LNCAP (cell line): Measurements from ENCODE around the gene HSPA12B.

ENCODE experiments used
- CTCF ChIP-seq: fragments of 450-650 bp; IDR thresholded peaks from 2 replicates; pipeline ENCODE4 v1.5.1; 2017; ENCODE audit warnings: mild to moderate bottlenecking

Gene HSPA12B, protein sequence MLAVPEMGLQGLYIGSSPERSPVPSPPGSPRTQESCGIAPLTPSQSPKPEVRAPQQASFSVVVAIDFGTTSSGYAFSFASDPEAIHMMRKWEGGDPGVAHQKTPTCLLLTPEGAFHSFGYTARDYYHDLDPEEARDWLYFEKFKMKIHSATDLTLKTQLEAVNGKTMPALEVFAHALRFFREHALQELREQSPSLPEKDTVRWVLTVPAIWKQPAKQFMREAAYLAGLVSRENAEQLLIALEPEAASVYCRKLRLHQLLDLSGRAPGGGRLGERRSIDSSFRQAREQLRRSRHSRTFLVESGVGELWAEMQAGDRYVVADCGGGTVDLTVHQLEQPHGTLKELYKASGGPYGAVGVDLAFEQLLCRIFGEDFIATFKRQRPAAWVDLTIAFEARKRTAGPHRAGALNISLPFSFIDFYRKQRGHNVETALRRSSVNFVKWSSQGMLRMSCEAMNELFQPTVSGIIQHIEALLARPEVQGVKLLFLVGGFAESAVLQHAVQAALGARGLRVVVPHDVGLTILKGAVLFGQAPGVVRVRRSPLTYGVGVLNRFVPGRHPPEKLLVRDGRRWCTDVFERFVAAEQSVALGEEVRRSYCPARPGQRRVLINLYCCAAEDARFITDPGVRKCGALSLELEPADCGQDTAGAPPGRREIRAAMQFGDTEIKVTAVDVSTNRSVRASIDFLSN

GRCh38 chr20:3732327-3733118 is at the start of gene HSPA12B:
TSS of gene HSPA12B (plus strand) at chr20:3732685. CDS start at chr20:3738675, 5,990 bp downstream.
- TF ChIP-seq CTCF, result no peak

DNA sequence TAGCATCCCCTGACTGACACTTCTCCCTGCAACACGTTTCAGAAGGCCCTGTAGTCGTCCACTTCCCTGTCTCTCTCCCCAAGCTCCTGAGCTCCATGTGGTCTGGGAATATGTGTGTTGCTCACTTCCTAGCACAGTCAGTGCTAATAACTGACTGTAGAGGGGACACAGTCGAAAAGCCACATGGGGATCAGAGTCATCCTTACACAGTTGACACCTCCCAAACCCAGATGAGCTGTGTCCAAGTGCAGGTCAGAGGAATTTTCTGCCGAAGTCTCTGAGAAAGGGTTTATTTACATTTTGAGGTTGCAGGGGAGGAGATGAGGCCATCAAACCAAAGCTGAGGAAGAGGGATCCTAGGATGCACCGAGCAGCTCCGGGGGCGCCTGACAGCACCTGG is 47.1 kb upstream of the HSPA12B start:
- no peak for TF ChIP-seq CTCF

DNA sequence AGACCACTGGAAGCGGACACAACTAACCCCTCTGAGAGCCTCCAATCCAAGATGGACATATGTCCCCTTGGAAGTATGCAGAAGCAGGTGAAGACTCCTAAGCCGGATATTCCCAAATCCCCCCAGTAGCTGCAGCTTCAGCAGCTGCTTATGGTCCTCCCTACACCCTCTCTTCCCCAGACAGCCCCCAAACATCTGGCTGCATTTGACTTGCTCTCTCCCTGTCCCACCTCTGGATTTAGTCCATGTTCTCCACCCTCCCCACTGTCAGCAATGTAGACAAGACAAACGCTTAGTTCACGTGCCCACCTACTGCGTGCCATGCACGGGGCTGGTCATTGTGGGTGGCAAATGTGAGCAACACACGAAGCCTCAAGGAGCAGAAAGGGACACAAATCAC is 46.1 kb upstream of the HSPA12B start:
- no peak for TF ChIP-seq CTCF

DNA sequence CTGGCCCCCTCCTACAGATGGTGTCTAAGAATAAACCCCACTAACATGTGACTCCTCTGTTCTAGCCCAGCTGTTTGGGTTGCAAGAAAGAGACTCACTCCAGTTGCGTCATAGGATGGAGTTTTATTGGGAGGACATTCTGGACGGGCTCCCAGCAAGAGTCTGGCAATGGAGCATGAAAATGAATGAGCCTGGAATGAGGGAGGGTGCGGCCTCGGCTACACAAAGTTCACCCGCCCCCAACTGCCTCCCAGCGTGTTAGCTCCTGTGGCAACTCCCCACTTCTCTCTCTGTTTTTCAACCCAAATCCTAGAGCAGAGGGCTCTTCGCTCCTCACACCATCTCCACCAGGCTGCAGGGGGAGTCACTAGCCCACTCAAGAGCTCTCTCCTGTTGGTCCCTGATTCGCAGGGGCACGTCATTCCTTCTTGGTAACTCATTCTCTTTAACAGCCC is 45.6 kb upstream of the HSPA12B start:
- TF ChIP-seq CTCF, result no peak

- no peak for TF ChIP-seq CTCF
These were observed 44.8 kb upstream of the HSPA12B start for GRCh38 chr20:3687655-3688054.

GRCh38 chr20:3689978-3690377 is 42.5 kb upstream of the HSPA12B start:
- no peak for TF ChIP-seq CTCF

GRCh38 chr20:3690413-3690812 is 42.1 kb upstream of the HSPA12B start:
- no peak for TF ChIP-seq CTCF
